OCI-LY1 (cell line): Measurements from ENCODE around the gene NKAIN2.

ENCODE experiments used
- H2AFZ ChIP-seq: fragments of 200-600 bp; sonication (generic), shearing (Covaris generic); 2 replicates; pipeline ENCODE4 v1.6.0; 2014; ENCODE audit warnings: antibody characterized with exemption, mild to moderate bottlenecking, low read length
- H3F3A ChIP-seq: fragments of 200-600 bp; sonication (generic), shearing (Covaris generic); 2 replicates; pipeline ENCODE4 v1.6.0; 2014; ENCODE audit warnings: mild to moderate bottlenecking, antibody characterized with exemption, low read length, moderate library complexity; ENCODE audit not compliant: insufficient read depth
- H3K27ac ChIP-seq: fragments of 200-600 bp; sonication (generic); 2 replicates; pipeline ENCODE4 v1.5.1; 2014; ENCODE audit warnings: low read length, mixed run types, mild to moderate bottlenecking, low read depth; ENCODE audit not compliant: poor library complexity, severe bottlenecking
- H3K27me3 ChIP-seq: fragments of 200-600 bp; sonication (generic); 2 replicates; pipeline ENCODE4 v1.6.0; 2014; ENCODE audit warnings: antibody characterized with exemption, mild to moderate bottlenecking, low read length, moderate library complexity; ENCODE audit not compliant: insufficient read depth
- H3K36me3 ChIP-seq: fragments of 200-600 bp; sonication (generic); 2 replicates; pipeline ENCODE4 v1.6.1; 2014; ENCODE audit warnings: mild to moderate bottlenecking, antibody characterized with exemption, low read length, moderate library complexity, mixed read lengths; ENCODE audit not compliant: insufficient read depth
- H3K4me1 ChIP-seq: fragments of 200-600 bp; sonication (generic); 2 replicates; pipeline ENCODE4 v1.5.1; 2014; ENCODE audit warnings: mild to moderate bottlenecking, low read length, moderate library complexity; ENCODE audit not compliant: insufficient read depth, severe bottlenecking
- H3K4me2 ChIP-seq: fragments of 200-600 bp; sonication (generic), shearing (Covaris generic); 2 replicates; pipeline ENCODE4 v1.6.1; 2014; ENCODE audit warnings: low read length
- H3K4me3 ChIP-seq: fragments of 200-600 bp; sonication (generic); 2 replicates; pipeline ENCODE4 v1.5.1; 2014; ENCODE audit warnings: low read length, low read depth, mild to moderate bottlenecking, mixed read lengths; ENCODE audit not compliant: poor library complexity, severe bottlenecking
- H3K79me2 ChIP-seq: fragments of 200-600 bp; shearing (Covaris generic); 2 replicates; pipeline ENCODE4 v1.6.1; 2016; ENCODE audit warnings: mixed run types, low read length, mixed read lengths; ENCODE audit not compliant: insufficient read depth
- H3K9ac ChIP-seq: fragments of 200-600 bp; sonication (generic), shearing (Covaris generic); 2 replicates; pipeline ENCODE4 v1.6.1; 2014; ENCODE audit warnings: mild to moderate bottlenecking, low read length, mixed read lengths
- H3K9me2 ChIP-seq: fragments of 200-600 bp; sonication (generic), shearing (Covaris generic); 2 replicates; pipeline ENCODE4 v1.6.1; 2014; ENCODE audit warnings: low read depth, mild to moderate bottlenecking, low read length, mixed read lengths
- H3K9me3 ChIP-seq: fragments of 200-600 bp; shearing (Covaris generic); 2 replicates; pipeline ENCODE4 v1.6.1; 2014; ENCODE audit warnings: low read length, mixed read lengths
- H4K20me1 ChIP-seq: fragments of 200-600 bp; sonication (generic), shearing (Covaris generic); 2 replicates; pipeline ENCODE4 v1.6.0; 2016; ENCODE audit warnings: mild to moderate bottlenecking, low read length; ENCODE audit not compliant: insufficient read depth
- CTCF ChIP-seq: fragments of 200-600 bp; sonication (generic), shearing (Covaris generic); IDR thresholded peaks from 2 replicates; pipeline ENCODE4 v1.5.1; 2017; ENCODE audit warnings: mild to moderate bottlenecking, antibody characterized with exemption, low read length, moderate library complexity, mixed read lengths
- EZH2 ChIP-seq: fragments of 200-600 bp; sonication (generic), shearing (Covaris generic); IDR thresholded peaks from 2 replicates; pipeline ENCODE4 v1.8.0; 2017; ENCODE audit warnings: borderline replicate concordance, mixed run types, mild to moderate bottlenecking, antibody characterized with exemption, low read length, moderate library complexity, mixed read lengths

NKAIN2 gene

GRCh38 chr6:124190256-124190655, 386.6 kb downstream of the NKAIN2 start:
- H3K27me3 ChIP-seq, result no peaks in the 10 kb centered on the region
- H3K9ac ChIP-seq, result no peak overlapping the region
- no peak overlapping the region for H3K27ac ChIP-seq
- H3K4me2 ChIP-seq, result no peak overlapping the region
- H3K4me3 ChIP-seq, result no peak overlapping the region
- no peaks in the 10 kb centered on the region for H3K9me3 ChIP-seq
- TF ChIP-seq CTCF, result no peak
- no peak for TF ChIP-seq EZH2
- no peaks in the 10 kb centered on the region for H3K4me1 ChIP-seq
- no peaks in the 10 kb centered on the region for H3F3A ChIP-seq
- H3K9me2 ChIP-seq, result no peaks in the 10 kb centered on the region
- no peaks in the 10 kb centered on the region for H3K79me2 ChIP-seq
- H2AFZ ChIP-seq, result no peak overlapping the region
- H3K36me3 ChIP-seq, result no peaks in the 10 kb centered on the region
- no peaks in the 10 kb centered on the region for H4K20me1 ChIP-seq

GRCh38 chr6:124193132-124193531, 389.5 kb downstream of the NKAIN2 start:
- Histone ChIP-seq H3F3A (no peaks in the 10 kb centered on the region), H3K79me2 (no peaks in the 10 kb centered on the region), H3K9me3 (no peaks in the 10 kb centered on the region), H3K4me1 (no peaks in the 10 kb centered on the region), H3K4me2 (no peak overlapping the region), H4K20me1 (no peaks in the 10 kb centered on the region), H2AFZ (no peak overlapping the region), H3K27ac (no peak overlapping the region), H3K4me3 (no peak overlapping the region), H3K36me3 (no peaks in the 10 kb centered on the region), H3K9me2 (no peaks in the 10 kb centered on the region), H3K9ac (no peak overlapping the region), H3K27me3 (no peaks in the 10 kb centered on the region)
- no peak for TF ChIP-seq EZH2
- TF ChIP-seq CTCF, result no peak

- TF ChIP-seq CTCF (no peak), EZH2 (no peak)
- H3K36me3 ChIP-seq, result no peaks in the 10 kb centered on the region
- no peaks in the 10 kb centered on the region for H3K9me3 ChIP-seq
- no peaks in the 10 kb centered on the region for H3F3A ChIP-seq
- H3K4me3 ChIP-seq, result no peak overlapping the region
- H3K4me2 ChIP-seq, result no peak overlapping the region
- H3K9me2 ChIP-seq, result no peaks in the 10 kb centered on the region
- H3K4me1 ChIP-seq, result no peaks in the 10 kb centered on the region
- no peak overlapping the region for H2AFZ ChIP-seq
- no peaks in the 10 kb centered on the region for H3K79me2 ChIP-seq
- no peaks in the 10 kb centered on the region for H3K27me3 ChIP-seq
- no peaks in the 10 kb centered on the region for H4K20me1 ChIP-seq
- H3K9ac ChIP-seq, result no peak overlapping the region
- no peak overlapping the region for H3K27ac ChIP-seq
These were observed 393.5 kb downstream of the NKAIN2 start for GRCh38 chr6:124197148-124197547.
